Tibial nerve (tissue), 4 donors: ENCODE results near the gene CRYBA1.

ENCODE experiments used
- CTCF ChIP-seq, 5 experiments: fragments of 200-600 bp in 3 of 5; fragments of 450-650 bp in 2 of 5; sonication (generic) in 3 of 5; IDR thresholded peaks; one replicate each; pipeline ENCODE4 v1.5.1; 2016 to 2019; ENCODE audit warnings: antibody characterized with exemption in 5 of 5, mild to moderate bottlenecking in 3 of 5, moderate library complexity in 2 of 5
- EP300 ChIP-seq, 2 donors: sonication (generic); formaldehyde crosslinking; IDR thresholded peaks; one replicate each; pipeline ENCODE4 v1.6.1; 2017; ENCODE audit warnings: antibody characterized with exemption in 2 of 2, mild to moderate bottlenecking in 1 of 2
- POLR2A ChIP-seq, 2 donors: fragments of 450-650 bp; IDR thresholded peaks; one replicate each; pipeline ENCODE4 v1.6.1; 2017; ENCODE audit warnings: antibody characterized with exemption in 2 of 2, mild to moderate bottlenecking in 2 of 2, moderate library complexity in 2 of 2

GRCh38 chr17:29216856-29217255, 29.8 kb upstream of the CRYBA1 start:
- TF ChIP-seq CTCF (IDR thresholded peaks at IDR 0.05): no peak
- no peak for TF ChIP-seq POLR2A (IDR thresholded peaks at IDR 0.05)
- TF ChIP-seq EP300 (IDR thresholded peaks at IDR 0.05): no peak
